Measurements from ENCODE around the gene SH2D3A. TPM values are rescaled to one million over a fixed set of nuclear protein-coding genes. Genes with fewer than 3 reads are reported as not detected.
A peak's percentile ranks its signal among the peaks of the same experiment; 100 is the strongest.

Gene SH2D3A
- total and polyA plus RNA-seq, 2 of the 4 experiments (the other 2 are of a cell fraction) = under 0.01 to 0.09 TPM

GRCh38 chr19:6743066-6743465 is 24.2 kb downstream of the SH2D3A start:
- no peak overlapping the region; the same call in 2 of the 3 replicates for H2BK15ac ChIP-seq (ENCODE audit: low read depth, low read length)
- no peak overlapping the region; the same call in 1 of the 2 replicates for H3K14ac ChIP-seq (replicated peaks; ENCODE audit: low read depth, low read length)
- H3K56ac ChIP-seq (ENCODE audit: extremely low read depth, insufficient read depth, low read length) = no peak overlapping the region
- CTCF ChIA-PET = no interaction called here
- dilution Hi-C loops (cut with HindIII; ENCODE audit: low sequenced_read_pairs, unreplicated experiment) (no loop called here), intact Hi-C loops (cut with micrococcal nuclease) (no loop called here), in situ Hi-C loops (cut with MboI; ENCODE audit: low sequenced_read_pairs) (no loop called here)
- H3K4me1 ChIP-seq (ENCODE audit: control insufficient read depth, insufficient read depth, low read length) = peaks cover 37% of the 10 kb centered on the region
- peak overlapping the region; percentile 93 for H3K4ac ChIP-seq (ENCODE audit: low read depth, low read length)
- H3K9ac ChIP-seq (ENCODE audit: low read depth, low read length) = no peak overlapping the region; the same call in 1 of the 2 replicates
- H3K4me3 ChIP-seq (ENCODE audit: insufficient read depth, low read depth, low read length) = no peak overlapping the region
- H2AK9ac ChIP-seq (replicated peaks; ENCODE audit: low read depth, low read length, poor library complexity) = no peak overlapping the region
- 0 out of 2 replicates have a peak overlapping the region, but pooled peaks have one; percentile 18 for H2BK120ac ChIP-seq (ENCODE audit: low read depth, low read length)
- peak overlapping the region; percentile 76 for H2AK5ac ChIP-seq (ENCODE audit: low read depth, low read length)
- no peaks in the 10 kb centered on the region for H3K27me3 ChIP-seq (ENCODE audit: control insufficient read depth, insufficient read depth, low read length)
- TF ChIP-seq RAD21 (IDR thresholded peaks at IDR 0.05; ENCODE audit: low read length) (no peak), MAZ (IDR thresholded peaks at IDR 0.05; ENCODE audit: borderline replicate concordance, low read depth, low read length) (no peak), RFX5 (IDR thresholded peaks at IDR 0.05; ENCODE audit: low read depth, low read length) (no peak), POLR2A (IDR thresholded peaks at IDR 0.05; ENCODE audit: low read depth, low read length) (no peak), CEBPB (IDR thresholded peaks at IDR 0.05; ENCODE audit: low read depth, low read length) (no peak), FOS (IDR thresholded peaks at IDR 0.05; ENCODE audit: low read depth, low read length) (no peak)
- H2AFZ ChIP-seq (replicated peaks; ENCODE audit: low read length, poor library complexity) = no peak overlapping the region
- H3K36me3 ChIP-seq (ENCODE audit: control insufficient read depth, insufficient read depth, low read length) = peaks cover 34% of the 10 kb centered on the region
- no peak overlapping the region; the same call in none of the 2 replicates for H4K91ac ChIP-seq (ENCODE audit: insufficient read depth, low read depth, low read length)
- POLR2A ChIA-PET (ENCODE audit: unreplicated experiment) = no interaction called here
- peak overlapping the region; percentile 6 to 17; a peak in 1 of 4 replicates for H4K8ac ChIP-seq (ENCODE audit: low read depth in 2 of 2, low read length in 2 of 2)
- H2BK20ac ChIP-seq (ENCODE audit: low read depth, low read length) = no peak overlapping the region
- H3K79me1 ChIP-seq (ENCODE audit: low read depth in 1 of 2, low read length in 2 of 2) = peaks cover 17 to 58% of the 10 kb centered on the region in 2 experiments
- no peak overlapping the region for H3K4me2 ChIP-seq (ENCODE audit: low read depth, low read length)
- H3K27ac ChIP-seq (ENCODE audit: insufficient read depth, low read length) = peak overlapping the region; percentile 85; the same call in 1 of the 2 replicates
- H4K5ac ChIP-seq (ENCODE audit: low read depth, low read length) = no peak overlapping the region
- H2BK5ac ChIP-seq (ENCODE audit: low read depth, low read length, poor library complexity, severe bottlenecking) = peak overlapping the region; percentile 55
- no TSS peak for BruUV-seq (replicated peaks)
- peak overlapping the region; percentile 14; the same call in 1 of the 2 replicates for H3K18ac ChIP-seq (ENCODE audit: low read depth, low read length)
- H3K9me1 ChIP-seq (ENCODE audit: insufficient read depth, low read length) = peaks cover 3% of the 10 kb centered on the region; the same call in 1 of the 2 replicates
- ATAC-seq (ENCODE audit: low read depth) (no peak), DNase-seq (no peak)
- H4K20me1 ChIP-seq (ENCODE audit: insufficient read depth, low read length) = 0 out of 2 replicates have a peak, but pooled peaks cover 4% of the 10 kb centered on the region
- WGBS, 2 experiments (ENCODE audit: extremely low coverage in 2 of 2, insufficient read length in 1 of 2) = 52% methylated on average over 3 of the region's 7 CpGs; no CpG with 5 or more reads in 1 of the 2 experiments
- H3K9me3 ChIP-seq (ENCODE audit: control insufficient read depth, insufficient read depth, low read length) = no peaks in the 10 kb centered on the region
- peak overlapping the region; percentile 11 for H3K23ac ChIP-seq (ENCODE audit: low read depth, low read length)

Data from IMR-90 (cell line).